T47D (cell line): ENCODE measurements around the gene DFFB.

ENCODE experiments used
- DNase-seq, 2 experiments: peaks; one replicate each; pipeline versions ENCODE4 v3.0.0 to v3.0.0-alpha.2; 2011 to 2012; ENCODE audit warnings: low read depth in 1 of 2, low spot score in 1 of 2
- JUND ChIP-seq: IDR thresholded peaks from 2 replicates; pipeline ENCODE4 v1.6.1; 2012; ENCODE audit warnings: low read depth
- in situ Hi-C: cut with HindIII; loops from 2 replicates; pipeline ENCODE4 v1.10.0; 2016; ENCODE audit warnings: low sequenced_read_pairs, low pct_unique_long_range_greater_than_20kb

The DFFB gene

GRCh38 chr1:3820316-3820715 lies 37.0 kb upstream of the DFFB start:
- in situ Hi-C loops, result no loop called here
- no peak for TF ChIP-seq JUND
- DNase-seq, result no peak

- in situ Hi-C loops, result no loop called here
- no peak for DNase-seq
- TF ChIP-seq JUND, result no peak
These were observed 36.3 kb upstream of the DFFB start for GRCh38 chr1:3821004-3821403.

GRCh38 chr1:3821447-3821846 lies 35.8 kb upstream of the DFFB start:
- no peak for DNase-seq
- no peak for TF ChIP-seq JUND
- in situ Hi-C loops, result no loop called here

- TF ChIP-seq JUND, result no peak
- in situ Hi-C loops, result no loop called here
These were observed 35.4 kb upstream of the DFFB start for GRCh38 chr1:3821908-3822307.

GRCh38 chr1:3822421-3822820 lies 34.9 kb upstream of the DFFB start:
- TF ChIP-seq JUND, result no peak
- no peak for DNase-seq
- in situ Hi-C loops, result no loop called here

More at GRCh38 chr1:3821908-3822307, 35.4 kb upstream of the DFFB start:
- DNase-seq, result no peak

- no peak for TF ChIP-seq JUND
- no peak for DNase-seq
- in situ Hi-C loops, result no loop called here
These were observed 32.6 kb upstream of the DFFB start for GRCh38 chr1:3824650-3825049.

GRCh38 chr1:3825356-3825755 lies 31.9 kb upstream of the DFFB start:
- in situ Hi-C loops, result no loop called here
- DNase-seq, result no peak
- no peak for TF ChIP-seq JUND

- in situ Hi-C loops, result no loop called here
- DNase-seq, result no peak
- no peak for TF ChIP-seq JUND
These were observed 29.4 kb upstream of the DFFB start for GRCh38 chr1:3827813-3828307.

GRCh38 chr1:3828391-3828790 lies 28.9 kb upstream of the DFFB start:
- DNase-seq, result no peak
- in situ Hi-C loops, result no loop called here
- no peak for TF ChIP-seq JUND

GRCh38 chr1:3831689-3832088 lies 25.6 kb upstream of the DFFB start:
- DNase-seq, result no peak
- TF ChIP-seq JUND, result no peak
- in situ Hi-C loops, result no loop called here

GRCh38 chr1:3834701-3835100 lies 22.6 kb upstream of the DFFB start:
- DNase-seq, result no peak
- no peak for TF ChIP-seq JUND
- in situ Hi-C loops, result no loop called here

- in situ Hi-C loops, result no loop called here
- no peak for DNase-seq
- no peak for TF ChIP-seq JUND
These were observed 20.9 kb upstream of the DFFB start for GRCh38 chr1:3836421-3836820.

GRCh38 chr1:3837200-3837599 lies 20.1 kb upstream of the DFFB start:
- no peak for TF ChIP-seq JUND
- DNase-seq, result no peak
- in situ Hi-C loops, result no loop called here

- TF ChIP-seq JUND, result no peak
- no peak for DNase-seq
- in situ Hi-C loops, result no loop called here
These were observed 19.6 kb upstream of the DFFB start for GRCh38 chr1:3837685-3838084.
